ENCODE measurements around the gene PON3.
A peak's percentile ranks its signal among the peaks of the same experiment; 100 is the strongest.
"Not testable (repeated sequence)": the region's sequence is repeated elsewhere in the genome, so short reads cannot be mapped to it uniquely, and the experiment has no call there.

PON3 gene

GRCh38 chr7:95397381-95397780, 1.2 kb upstream of the PON3 start:
- peak; percentile 20 for DNase-seq (ENCODE audit: low spot score)
- no peak for TF ChIP-seq CTCF (IDR thresholded peaks at IDR 0.05; ENCODE audit: extremely low read depth, missing control alignments)

GRCh38 chr7:95395755-95396135, 430 bp downstream of the PON3 start:
- no peak for DNase-seq (ENCODE audit: low spot score)
- no peak for TF ChIP-seq CTCF (IDR thresholded peaks at IDR 0.05; ENCODE audit: extremely low read depth, missing control alignments)

GRCh38 chr7:95394370-95394769, 1.8 kb downstream of the PON3 start:
- no peak for DNase-seq (ENCODE audit: low spot score)

GRCh38 chr7:95391761-95392160, 4.4 kb downstream of the PON3 start:
- TF ChIP-seq CTCF (IDR thresholded peaks at IDR 0.05; ENCODE audit: extremely low read depth, missing control alignments), result no peak
- no peak for DNase-seq (ENCODE audit: low spot score)

More at GRCh38 chr7:95394370-95394769, 1.8 kb downstream of the PON3 start:
- TF ChIP-seq CTCF (IDR thresholded peaks at IDR 0.05; ENCODE audit: extremely low read depth, missing control alignments), result no peak

DNA sequence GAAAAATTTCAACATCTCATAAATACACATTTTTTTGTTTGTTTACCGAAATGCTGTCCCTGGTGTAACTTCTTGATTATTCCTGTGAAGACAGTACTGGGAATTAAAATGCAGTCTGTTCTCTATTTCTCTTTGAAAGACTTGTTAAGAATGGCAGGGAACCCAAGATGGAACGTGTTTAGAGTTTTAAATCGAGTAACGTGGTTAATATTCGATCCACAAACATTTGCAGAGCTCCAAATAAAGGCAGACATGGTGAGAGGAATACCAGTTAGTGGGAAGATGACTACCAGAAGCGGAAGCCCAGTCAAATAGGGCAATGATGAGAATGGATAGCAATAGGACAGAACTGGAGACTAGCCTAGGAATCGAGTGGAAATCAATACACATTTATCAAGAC, 6.7 kb downstream of the PON3 start:
- DNase-seq (ENCODE audit: low spot score), result no peak
- TF ChIP-seq CTCF (IDR thresholded peaks at IDR 0.05; ENCODE audit: extremely low read depth, missing control alignments), result no peak

GRCh38 chr7:95379457-95379856, 16.7 kb downstream of the PON3 start:
- not testable (repeated sequence) for DNase-seq (ENCODE audit: low spot score)

GRCh38 chr7:95376632-95377400, 19.4 kb downstream of the PON3 start:
- no peak for DNase-seq (ENCODE audit: low spot score)
- TF ChIP-seq CTCF (IDR thresholded peaks at IDR 0.05; ENCODE audit: extremely low read depth, missing control alignments), result no peak

All from GM20000 (cell line).